Prostate gland (tissue), 2 donors: ENCODE data around the gene SRXN1. TPM values are rescaled to one million over a fixed set of nuclear protein-coding genes. Genes with fewer than 3 reads are reported as not detected.

Experiments
- DNase-seq: peaks from one replicate; pipeline ENCODE4 v3.0.0-alpha.2; 2019; ENCODE audit warnings: low spot score
- H3K27ac ChIP-seq, 2 donors: fragments of 200-600 bp; sonication (generic); 2 replicates each; pipeline ENCODE4 v1.5.1; 2017 to 2019
- H3K27me3 ChIP-seq: fragments of 200-600 bp; sonication (generic); replicated peaks from 2 replicates; pipeline ENCODE4 v1.5.1; 2019; ENCODE audit not compliant: insufficient read depth
- H3K36me3 ChIP-seq, 2 donors: fragments of 200-600 bp; sonication (generic); 1 replicate in 1 of 2; 2 replicates in 1 of 2; pipeline versions ENCODE4 v1.5.1 to v1.8.1; 2017 to 2019
- H3K4me1 ChIP-seq: fragments of 200-600 bp; sonication (generic); replicated peaks from 2 replicates; pipeline ENCODE4 v1.5.1; 2019
- H3K4me3 ChIP-seq, 2 donors: fragments of 200-600 bp; sonication (generic); 2 replicates each; pipeline ENCODE4 v1.5.1; 2017 to 2019
- H3K9me3 ChIP-seq: fragments of 200-600 bp; sonication (generic); 2 replicates; pipeline ENCODE4 v1.5.1; 2017
- POLR2A ChIP-seq: fragments of 450-650 bp; IDR thresholded peaks from one replicate; pipeline ENCODE4 v1.6.1; 2016; ENCODE audit warnings: antibody characterized with exemption, mild to moderate bottlenecking
- POLR2AphosphoS5 ChIP-seq: sonication (generic); formaldehyde crosslinking; IDR thresholded peaks from one replicate; pipeline ENCODE4 v1.6.1; 2017; ENCODE audit warnings: antibody characterized with exemption
- WGBS: methylation state at CpG from one replicate; pipeline ENCODE4 v1.1.5; 2018; 5-methylcytosine and 5-hydroxymethylcytosine counted together
- intact Hi-C: fragments of 100-400 bp; cut with DNase I; formaldehyde crosslinking; loops from one replicate; pipeline ENCODE4 v1.14.2; 2022
- total RNA-seq, 2 donors: library from RNA; depleted of rRNA; stranded (reverse); fragments of >200 nt; gene quantifications; one replicate each; pipeline ENCODE4 v1.1.0, GENCODE V29; 2016
- TF ChIP-seq, protein P1 (sequence below), 4 experiments: fragments of 200-600 bp in 2 of 4; fragments of 450-650 bp in 2 of 4; sonication (generic) in 2 of 4; IDR thresholded peaks; 1 replicate in 3 of 4; 2 replicates in 1 of 4; pipeline ENCODE4 v1.5.1; 2016 to 2019; ENCODE audit warnings: antibody characterized with exemption in 4 of 4, mild to moderate bottlenecking in 2 of 4, moderate library complexity in 2 of 4

SRXN1 gene
- total RNA-seq, 2 donors from 2014 or later = 33.6 to 41.4 TPM

DNA sequence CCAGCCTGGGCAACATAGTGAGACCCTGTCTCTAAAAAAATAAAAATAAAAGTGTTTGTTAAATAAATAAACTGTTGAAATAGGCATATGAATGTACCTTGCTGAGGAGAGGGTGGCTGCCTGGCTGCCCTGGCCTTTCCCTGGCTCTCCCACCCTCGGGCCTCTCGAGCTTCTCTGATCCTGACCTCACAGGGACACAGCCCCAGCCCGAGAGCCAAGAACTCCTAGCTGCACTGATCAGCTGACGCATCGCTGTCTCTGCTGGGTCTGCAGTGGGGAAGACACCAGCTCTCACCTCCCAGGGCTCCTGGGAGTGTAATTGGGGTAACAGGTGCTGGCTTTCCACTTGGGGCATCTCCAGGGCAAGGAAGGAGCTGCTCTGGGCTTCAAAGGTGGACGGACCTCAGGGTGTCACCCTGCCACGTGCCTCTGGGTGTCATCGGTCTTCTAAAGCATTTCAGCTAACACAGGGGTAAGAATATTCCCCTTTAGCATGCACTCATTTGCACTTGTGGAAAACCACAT, 49.8 kb downstream of the SRXN1 start:
- no peak overlapping the region for H3K27ac ChIP-seq
- no peaks in the 10 kb centered on the region for H3K4me1 ChIP-seq
- no peaks in the 10 kb centered on the region for H3K9me3 ChIP-seq
- TF ChIP-seq, protein P1, sequence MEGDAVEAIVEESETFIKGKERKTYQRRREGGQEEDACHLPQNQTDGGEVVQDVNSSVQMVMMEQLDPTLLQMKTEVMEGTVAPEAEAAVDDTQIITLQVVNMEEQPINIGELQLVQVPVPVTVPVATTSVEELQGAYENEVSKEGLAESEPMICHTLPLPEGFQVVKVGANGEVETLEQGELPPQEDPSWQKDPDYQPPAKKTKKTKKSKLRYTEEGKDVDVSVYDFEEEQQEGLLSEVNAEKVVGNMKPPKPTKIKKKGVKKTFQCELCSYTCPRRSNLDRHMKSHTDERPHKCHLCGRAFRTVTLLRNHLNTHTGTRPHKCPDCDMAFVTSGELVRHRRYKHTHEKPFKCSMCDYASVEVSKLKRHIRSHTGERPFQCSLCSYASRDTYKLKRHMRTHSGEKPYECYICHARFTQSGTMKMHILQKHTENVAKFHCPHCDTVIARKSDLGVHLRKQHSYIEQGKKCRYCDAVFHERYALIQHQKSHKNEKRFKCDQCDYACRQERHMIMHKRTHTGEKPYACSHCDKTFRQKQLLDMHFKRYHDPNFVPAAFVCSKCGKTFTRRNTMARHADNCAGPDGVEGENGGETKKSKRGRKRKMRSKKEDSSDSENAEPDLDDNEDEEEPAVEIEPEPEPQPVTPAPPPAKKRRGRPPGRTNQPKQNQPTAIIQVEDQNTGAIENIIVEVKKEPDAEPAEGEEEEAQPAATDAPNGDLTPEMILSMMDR (IDR thresholded peaks at IDR 0.05) = no peak
- TF ChIP-seq POLR2AphosphoS5 (no peak), POLR2A (no peak)
- H3K36me3 ChIP-seq = no peaks in the 10 kb centered on the region
- no peak for DNase-seq
- 76% methylated on average over 8 of the region's 8 CpGs for WGBS
- no peaks in the 10 kb centered on the region for H3K27me3 ChIP-seq
- H3K4me3 ChIP-seq = no peak overlapping the region
- intact Hi-C loops = no loop called here

DNA sequence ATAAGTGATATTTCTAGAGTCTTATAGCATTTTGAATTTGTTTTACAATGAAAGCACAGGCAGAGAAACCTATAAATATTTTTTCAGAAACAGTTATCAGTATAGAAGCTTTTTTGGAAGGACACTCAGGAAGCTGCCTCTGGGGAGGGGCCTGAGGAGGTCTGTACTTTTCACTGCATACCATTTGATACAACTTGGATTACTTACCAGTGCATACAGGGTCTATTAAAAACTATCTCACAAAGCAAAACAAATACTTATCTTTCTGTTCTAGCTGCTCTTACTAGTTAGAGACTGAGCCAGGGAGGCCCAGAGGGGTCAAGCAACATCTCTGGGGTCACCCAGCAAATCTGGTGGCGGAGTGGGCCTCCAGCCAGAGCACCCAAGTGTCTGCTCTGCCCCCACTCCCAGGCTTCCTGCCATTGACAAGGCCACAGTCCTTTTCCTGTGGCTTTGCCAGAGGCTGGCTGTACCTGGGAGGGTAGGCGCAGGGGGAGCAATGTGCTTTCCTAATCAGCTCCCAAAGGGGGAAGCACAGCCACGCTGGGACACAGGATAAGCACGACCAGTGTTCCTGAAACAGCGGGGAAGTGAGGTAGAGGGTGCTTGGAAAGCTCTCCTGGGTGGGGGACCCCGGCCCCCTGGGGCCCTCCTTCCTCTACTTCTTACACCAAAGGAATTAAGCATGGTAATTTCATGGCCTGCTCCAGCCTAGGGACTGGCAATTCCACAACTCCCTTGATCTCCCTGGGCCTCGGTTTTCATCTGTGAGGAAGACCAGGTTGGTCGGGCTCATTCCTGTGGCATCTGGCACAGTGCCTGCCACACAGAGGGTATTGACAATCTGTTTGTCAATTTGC, 50.7 kb downstream of the SRXN1 start:
- TF ChIP-seq POLR2A (no peak), POLR2AphosphoS5 (no peak)
- TF ChIP-seq, protein P1 (IDR thresholded peaks at IDR 0.05) = no peak
- no peak for DNase-seq
- Histone ChIP-seq H3K9me3 (no peaks in the 10 kb centered on the region), H3K4me3 (no peak overlapping the region), H3K4me1 (no peaks in the 10 kb centered on the region), H3K27me3 (no peaks in the 10 kb centered on the region), H3K27ac (no peak overlapping the region), H3K36me3 (no peaks in the 10 kb centered on the region)
- intact Hi-C loops = no loop called here
- 49% methylated on average over 8 of the region's 8 CpGs for WGBS

DNA sequence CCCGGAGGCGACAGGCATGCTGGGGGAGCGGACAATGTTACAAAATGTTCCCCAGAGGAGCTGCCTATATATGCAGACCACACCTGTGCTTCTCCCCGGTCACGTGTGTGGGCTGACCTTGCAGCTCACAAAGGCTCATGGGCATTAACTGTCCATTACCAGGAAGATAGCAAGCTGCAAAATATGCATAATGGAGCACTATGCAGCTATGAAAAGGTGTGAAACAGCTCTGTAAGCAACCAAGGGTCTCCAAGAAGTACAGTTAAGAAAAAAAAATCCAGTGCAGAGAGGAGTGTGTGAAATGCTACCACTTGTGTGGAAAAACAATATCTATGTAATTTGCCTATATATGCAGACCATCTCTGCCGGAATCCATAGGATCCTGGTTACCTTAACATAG, 52.3 kb downstream of the SRXN1 start:
- H3K27ac ChIP-seq = no peak overlapping the region
- no peaks in the 10 kb centered on the region for H3K9me3 ChIP-seq
- TF ChIP-seq, protein P1 (IDR thresholded peaks at IDR 0.05) = no peak
- no peak for TF ChIP-seq POLR2A
- intact Hi-C loops = no loop called here
- no peak overlapping the region for H3K4me3 ChIP-seq
- WGBS = 85% methylated on average over 6 of the region's 6 CpGs
- no peaks in the 10 kb centered on the region for H3K4me1 ChIP-seq
- H3K36me3 ChIP-seq = no peaks in the 10 kb centered on the region
- no peaks in the 10 kb centered on the region for H3K27me3 ChIP-seq
- DNase-seq = no peak

DNA sequence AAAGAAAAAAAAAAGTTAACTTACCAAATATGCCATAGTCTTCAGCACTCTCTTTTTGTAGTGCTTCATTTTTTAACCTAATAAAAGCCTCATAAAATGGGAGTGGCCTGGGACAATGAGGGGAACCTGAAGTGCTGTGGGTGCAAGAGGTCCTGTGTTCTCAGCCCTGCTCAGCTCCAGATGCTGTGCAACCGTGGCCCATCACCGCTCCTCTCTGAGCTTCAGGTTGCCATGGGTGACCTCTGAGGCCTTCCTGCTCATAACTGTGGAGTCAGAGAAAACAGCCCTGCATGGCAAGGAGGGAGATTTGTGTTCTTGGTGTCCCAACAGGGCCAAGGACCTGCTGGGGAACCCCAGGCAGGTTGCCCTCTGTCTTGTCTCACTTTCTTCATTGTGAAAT, 52.9 kb downstream of the SRXN1 start:
- TF ChIP-seq POLR2AphosphoS5 = no peak
- no peak for TF ChIP-seq POLR2A
- TF ChIP-seq, protein P1 (IDR thresholded peaks at IDR 0.05) = no peak
- 93% methylated on average over 2 of the region's 2 CpGs for WGBS
- no peaks in the 10 kb centered on the region for H3K4me1 ChIP-seq
- no peaks in the 10 kb centered on the region for H3K9me3 ChIP-seq
- H3K36me3 ChIP-seq = no peaks in the 10 kb centered on the region
- no peaks in the 10 kb centered on the region for H3K27me3 ChIP-seq
- no peak for DNase-seq
- no peak overlapping the region for H3K27ac ChIP-seq
- intact Hi-C loops = no loop called here
- H3K4me3 ChIP-seq = no peak overlapping the region
